Calu3 (cell line): ENCODE data around the gene LSM10. TPM values are rescaled to one million over a fixed set of nuclear protein-coding genes. Genes with fewer than 3 reads are reported as not detected.

Experiments
- BruUV-seq: library from RNA; stranded (reverse); fragments of 400-500 nt; replicated peaks from 2 replicates; lab custom pipeline; 2021; lab: Mats Ljungman, UMichigan
- CTCF ChIA-PET: fragments of 300-600 bp; sonication (Branson Sonifier 250); formaldehyde crosslinking; loops from one replicate; lab custom pipeline; 2022; ENCODE audit warnings: antibody characterized with exemption; lab: Charles Lee
- DNase-seq: peaks from one replicate; pipeline ENCODE4 v3.0.0; 2022
- H3K27ac Mint-ChIP-seq: one replicate; pipeline ENCODE4 v1.8.0; 2022; ENCODE audit warnings: mixed read lengths; ENCODE audit not compliant: unreplicated experiment
- H3K27me3 Mint-ChIP-seq: one replicate; pipeline ENCODE4 v1.8.0; 2022; ENCODE audit warnings: mixed read lengths; ENCODE audit not compliant: unreplicated experiment
- H3K36me3 Mint-ChIP-seq: one replicate; pipeline ENCODE4 v1.8.0; 2022; ENCODE audit warnings: mild to moderate bottlenecking, moderate library complexity, mixed read lengths; ENCODE audit not compliant: insufficient read depth, unreplicated experiment
- H3K4me1 Mint-ChIP-seq: one replicate; pipeline ENCODE4 v1.8.0; 2022; ENCODE audit warnings: mild to moderate bottlenecking, low read depth, mixed read lengths; ENCODE audit not compliant: unreplicated experiment
- H3K4me3 Mint-ChIP-seq: one replicate; pipeline ENCODE4 v1.8.0; 2022; ENCODE audit warnings: mild to moderate bottlenecking, low read depth, moderate library complexity, mixed read lengths; ENCODE audit not compliant: unreplicated experiment
- H3K9me3 Mint-ChIP-seq: one replicate; pipeline ENCODE4 v1.8.0; 2022; ENCODE audit warnings: low read depth, mixed read lengths; ENCODE audit not compliant: unreplicated experiment
- intact Hi-C: fragments of 100-400 bp; cut with micrococcal nuclease; formaldehyde crosslinking; loops from one replicate; pipeline ENCODE4 v1.10.0; 2022; ENCODE audit not compliant: unreplicated experiment
- total RNA-seq: library from RNA; stranded (reverse); gene quantifications from 2 replicates; pipeline ENCODE4 v1.2.3, GENCODE V29; 2022
- TF ChIP-seq, protein P1 (sequence below): fragments of 200-600 bp; IDR thresholded peaks from one replicate; pipeline ENCODE4 v1.8.0; 2022; ENCODE audit warnings: antibody characterized with exemption; ENCODE audit not compliant: unreplicated experiment

LSM10 gene
- total RNA-seq, 1 experiment from 2014 or later, result 35.2 TPM

- intact Hi-C loops, result no loop called here
- no peak for DNase-seq
- CTCF ChIA-PET, result interaction anchor here (0.6 kb wide), 1 partner anchor 32 kb away, joined by 7 read pairs; no protein-coding TSS in a partner anchor
- BruUV-seq, result no TSS peak
- peaks cover 5% of the 10 kb centered on the region for H3K4me1 Mint-ChIP-seq
- H3K36me3 Mint-ChIP-seq, result peaks cover 34% of the 10 kb centered on the region
- H3K27ac Mint-ChIP-seq, result no peak overlapping the region
- H3K27me3 Mint-ChIP-seq, result no peaks in the 10 kb centered on the region
- no peaks in the 10 kb centered on the region for H3K9me3 Mint-ChIP-seq
- no peak overlapping the region for H3K4me3 Mint-ChIP-seq
- TF ChIP-seq, protein P1, sequence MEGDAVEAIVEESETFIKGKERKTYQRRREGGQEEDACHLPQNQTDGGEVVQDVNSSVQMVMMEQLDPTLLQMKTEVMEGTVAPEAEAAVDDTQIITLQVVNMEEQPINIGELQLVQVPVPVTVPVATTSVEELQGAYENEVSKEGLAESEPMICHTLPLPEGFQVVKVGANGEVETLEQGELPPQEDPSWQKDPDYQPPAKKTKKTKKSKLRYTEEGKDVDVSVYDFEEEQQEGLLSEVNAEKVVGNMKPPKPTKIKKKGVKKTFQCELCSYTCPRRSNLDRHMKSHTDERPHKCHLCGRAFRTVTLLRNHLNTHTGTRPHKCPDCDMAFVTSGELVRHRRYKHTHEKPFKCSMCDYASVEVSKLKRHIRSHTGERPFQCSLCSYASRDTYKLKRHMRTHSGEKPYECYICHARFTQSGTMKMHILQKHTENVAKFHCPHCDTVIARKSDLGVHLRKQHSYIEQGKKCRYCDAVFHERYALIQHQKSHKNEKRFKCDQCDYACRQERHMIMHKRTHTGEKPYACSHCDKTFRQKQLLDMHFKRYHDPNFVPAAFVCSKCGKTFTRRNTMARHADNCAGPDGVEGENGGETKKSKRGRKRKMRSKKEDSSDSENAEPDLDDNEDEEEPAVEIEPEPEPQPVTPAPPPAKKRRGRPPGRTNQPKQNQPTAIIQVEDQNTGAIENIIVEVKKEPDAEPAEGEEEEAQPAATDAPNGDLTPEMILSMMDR, result no peak
Observed at GRCh38 chr1:36392836-36393235, 4.9 kb downstream of the LSM10 start.

- Mint-ChIP-seq H3K9me3 (no peaks in the 10 kb centered on the region), H3K4me3 (no peak overlapping the region), H3K4me1 (peaks cover 17% of the 10 kb centered on the region), H3K36me3 (peaks cover 31% of the 10 kb centered on the region), H3K27ac (no peak overlapping the region), H3K27me3 (no peaks in the 10 kb centered on the region)
- intact Hi-C loops, result no loop called here
- BruUV-seq, result no TSS peak
- no peak for DNase-seq
- CTCF ChIA-PET, result no interaction called here
- TF ChIP-seq, protein P1, result no peak
Observed at GRCh38 chr1:36391271-36391670, 6.4 kb downstream of the LSM10 start.

DNA sequence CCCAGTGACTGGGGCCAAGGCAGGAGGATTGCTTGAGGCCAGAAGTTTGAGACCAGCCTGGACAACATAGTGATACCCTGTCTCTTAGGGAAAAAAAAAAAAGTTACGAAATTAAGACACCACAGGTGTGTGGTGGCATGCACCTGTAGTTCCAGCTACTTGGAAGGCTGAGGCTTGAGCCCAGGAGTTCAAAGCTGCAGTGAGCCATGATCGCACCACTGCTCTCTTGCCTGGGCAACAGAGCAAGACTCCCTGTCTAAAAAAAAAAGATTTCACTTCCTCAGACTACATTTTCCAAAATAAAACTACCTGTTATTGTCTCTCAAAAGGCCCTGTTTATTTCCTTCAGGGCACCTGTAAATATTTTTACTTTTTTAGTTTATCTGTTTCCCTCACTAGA lies 7.3 kb downstream of the LSM10 start:
- no peak overlapping the region for H3K27ac Mint-ChIP-seq
- peaks cover 20% of the 10 kb centered on the region for H3K4me1 Mint-ChIP-seq
- BruUV-seq, result no TSS peak
- TF ChIP-seq, protein P1, result no peak
- peaks cover 40% of the 10 kb centered on the region for H3K36me3 Mint-ChIP-seq
- CTCF ChIA-PET, result no interaction called here
- H3K27me3 Mint-ChIP-seq, result no peaks in the 10 kb centered on the region
- H3K4me3 Mint-ChIP-seq, result no peak overlapping the region
- DNase-seq, result no peak
- intact Hi-C loops, result no loop called here
- H3K9me3 Mint-ChIP-seq, result no peaks in the 10 kb centered on the region

DNA sequence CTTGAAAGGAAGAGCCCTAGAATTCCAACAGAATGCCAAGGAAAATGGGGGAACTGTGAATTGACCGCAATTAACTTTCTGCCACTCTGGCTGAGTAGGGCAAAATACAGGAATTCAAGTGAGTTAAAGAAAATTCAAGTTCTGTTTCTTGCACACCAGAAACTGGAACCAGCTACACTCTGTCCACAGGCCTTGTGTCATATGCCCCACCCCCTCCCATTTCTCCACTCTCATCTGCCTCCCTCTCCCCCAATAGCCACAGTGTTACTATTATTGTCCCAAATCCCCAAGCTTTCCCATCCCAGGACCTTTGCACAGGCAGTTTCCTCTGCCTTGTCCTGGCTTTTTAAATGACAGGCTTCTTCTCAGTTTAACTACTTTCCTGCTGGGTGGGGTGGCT lies 7.7 kb downstream of the LSM10 start:
- Mint-ChIP-seq H3K27ac (no peak overlapping the region), H3K4me1 (peaks cover 21% of the 10 kb centered on the region), H3K36me3 (peaks cover 44% of the 10 kb centered on the region), H3K4me3 (no peak overlapping the region), H3K9me3 (no peaks in the 10 kb centered on the region), H3K27me3 (no peaks in the 10 kb centered on the region)
- no peak for DNase-seq
- intact Hi-C loops, result no loop called here
- TF ChIP-seq, protein P1, result no peak
- BruUV-seq, result no TSS peak
- CTCF ChIA-PET, result no interaction called here
